ENCODE measurements around the gene QRICH1. TPM values are rescaled to one million over a fixed set of nuclear protein-coding genes. Genes with fewer than 3 reads are reported as not detected.

The QRICH1 gene
- total and polyA plus RNA-seq, 10 of the 15 experiments (the other 5 are each of a cell fraction or from before 2014, with no cell fraction given) = 22.2 to 116 (median 81.4) TPM

DNA sequence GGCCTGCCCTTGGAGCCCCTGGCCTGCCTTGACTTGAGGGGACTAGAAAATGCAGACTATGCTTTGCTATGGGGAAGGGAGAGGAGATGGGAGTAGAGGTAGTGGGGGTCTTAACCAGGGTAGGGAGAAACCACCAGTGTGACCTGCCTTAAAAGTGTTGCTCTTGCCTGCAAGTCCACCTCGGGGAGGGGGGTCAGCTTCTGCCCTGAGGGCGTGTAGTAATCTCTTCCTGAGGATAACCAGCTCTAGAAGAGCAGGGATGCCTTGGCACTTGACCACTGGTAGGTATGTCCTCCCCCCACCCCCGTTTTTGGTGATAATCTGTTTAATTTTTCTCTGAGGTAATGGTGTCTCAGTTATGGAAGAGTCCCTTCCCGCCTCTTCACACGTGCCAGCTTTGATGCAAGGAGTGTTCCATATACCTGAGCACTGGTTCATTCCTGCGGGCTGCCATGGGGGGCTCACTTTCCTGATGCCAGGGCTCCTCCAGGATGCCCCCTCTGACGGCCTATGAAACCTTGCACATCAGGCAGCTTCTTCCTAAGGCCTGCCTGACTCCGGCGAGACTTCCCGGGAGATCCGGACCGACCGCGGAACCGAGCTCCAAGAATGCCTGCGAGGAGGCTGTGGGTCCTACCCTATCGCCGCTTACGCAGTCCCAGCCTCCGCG lies 104.6 kb downstream of the QRICH1 start:
- BruUV-seq (replicated peaks) = TSS peak; percentile 81
- intact Hi-C loops (cut with micrococcal nuclease; ENCODE audit: unreplicated experiment) = loop anchor here (2.0 to 5.0 kb wide), 2 partner anchors 26 to 103 kb away; partner anchors contain the start of gene QRICH1
- Histone ChIP-seq H2AFZ (ENCODE audit: control insufficient read depth, low read depth, low read length) (peak overlapping the region; percentile 96), H3K9ac (ENCODE audit: control insufficient read depth, insufficient read depth, low read length) (peak overlapping the region; percentile 87), H3K27ac (ENCODE audit: control insufficient read depth, insufficient read depth) (peak overlapping the region; percentile 79), H3K4me3 (peak overlapping the region; percentile 93), H4K20me1 (ENCODE audit: control insufficient read depth, insufficient read depth) (no peaks in the 10 kb centered on the region), H3K4me2 (ENCODE audit: control insufficient read depth, insufficient read depth) (peak overlapping the region; percentile 74), H3K4me1 (ENCODE audit: control insufficient read depth, insufficient read depth, low read length) (peaks cover 19% of the 10 kb centered on the region), H3K79me2 (ENCODE audit: control insufficient read depth, insufficient read depth, low read length) (peaks cover 28% of the 10 kb centered on the region), H3K36me3 (ENCODE audit: control insufficient read depth in 2 of 2, insufficient read depth in 2 of 2, low read length in 1 of 2) (peaks cover 2 to 3% of the 10 kb centered on the region in 2 experiments; a peak in 3 of 4 replicates), H3K9me3 (replicated peaks; ENCODE audit: control insufficient read depth, insufficient read depth, low read length) (no peaks in the 10 kb centered on the region), H3K27me3 (replicated peaks in 1 of 2; ENCODE audit: control insufficient read depth in 2 of 2, insufficient read depth in 2 of 2, low read length in 1 of 2) (no peaks in the 10 kb centered on the region)
- RAD21 ChIA-PET (ENCODE audit: unreplicated experiment) = interaction anchor here (0.6 to 3.8 kb wide), 15 partner anchors 14 to 460 kb away, joined by 3 to 44 read pairs (median 4); partner anchors contain the start of genes IMPDH2, QRICH1 and WDR6
- TF ChIP-seq, protein P1, sequence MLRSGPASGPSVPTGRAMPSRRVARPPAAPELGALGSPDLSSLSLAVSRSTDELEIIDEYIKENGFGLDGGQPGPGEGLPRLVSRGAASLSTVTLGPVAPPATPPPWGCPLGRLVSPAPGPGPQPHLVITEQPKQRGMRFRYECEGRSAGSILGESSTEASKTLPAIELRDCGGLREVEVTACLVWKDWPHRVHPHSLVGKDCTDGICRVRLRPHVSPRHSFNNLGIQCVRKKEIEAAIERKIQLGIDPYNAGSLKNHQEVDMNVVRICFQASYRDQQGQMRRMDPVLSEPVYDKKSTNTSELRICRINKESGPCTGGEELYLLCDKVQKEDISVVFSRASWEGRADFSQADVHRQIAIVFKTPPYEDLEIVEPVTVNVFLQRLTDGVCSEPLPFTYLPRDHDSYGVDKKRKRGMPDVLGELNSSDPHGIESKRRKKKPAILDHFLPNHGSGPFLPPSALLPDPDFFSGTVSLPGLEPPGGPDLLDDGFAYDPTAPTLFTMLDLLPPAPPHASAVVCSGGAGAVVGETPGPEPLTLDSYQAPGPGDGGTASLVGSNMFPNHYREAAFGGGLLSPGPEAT (IDR thresholded peaks at IDR 0.05; ENCODE audit: low read depth) = peak; percentile 70; the same call in 1 of the 2 replicates
- TF ChIP-seq BHLHE40 (IDR thresholded peaks at IDR 0.05; ENCODE audit: borderline replicate concordance in 1 of 2, low read depth in 2 of 2, low read length in 1 of 2) (0 out of 4 replicates have a peak, but pooled peaks of 1 of the 2 experiments have one; percentile 11), MEF2B (IDR thresholded peaks at IDR 0.05; ENCODE audit: partially characterized antibody, poor library complexity, severe bottlenecking) (peak; percentile 26), MTA2 (IDR thresholded peaks at IDR 0.05; ENCODE audit: low read depth) (0 out of 2 replicates have a peak, but pooled peaks have one; percentile 43), SMARCA5 (IDR thresholded peaks at IDR 0.05) (no peak)
- DNase-seq (ENCODE audit: low read depth, low spot score) (no peak), FAIRE-seq (no peak), ATAC-seq (peak; percentile 3)
- SMC1A ChIA-PET (ENCODE audit: uncharacterized antibody, unreplicated experiment) = interaction anchor here (0.6 to 6.1 kb wide), 11 partner anchors 19 to 460 kb away, joined by 3 to 57 read pairs (median 5); partner anchors contain the start of genes IMPDH2, NDUFAF3, QRICH1 and USP19
- CTCF ChIA-PET = interaction anchor here (0.5 to 5.8 kb wide), 21 partner anchors 7 to 539 kb away, joined by 3 to 123 read pairs (median 9); partner anchors contain the start of genes DALRD3, IMPDH2, NDUFAF3 and QRICH1
- WGBS (ENCODE audit: insufficient coverage, insufficient replicate concordance, low lambda C conversion rate, missing lambda C conversion rate) = 2% methylated on average over 21 of the region's 21 CpGs
- POLR2A ChIA-PET = interaction anchor here (0.6 to 6.6 kb wide), 12 partner anchors 19 to 379 kb away, joined by 3 to 67 read pairs (median 4); partner anchors contain the start of genes IMPDH2, NDUFAF3, QRICH1 and USP19
- in situ Hi-C loops (cut with MboI) = no loop called here
